HCT116 (cell line): ENCODE measurements around the gene NPPB. TPM values are rescaled to one million over a fixed set of nuclear protein-coding genes. Genes with fewer than 3 reads are reported as not detected.

Experiments
- ATAC-seq: fragments of 200-7000 bp; cut with Tn5 transposase; 2 replicates; pipeline ENCODE4 v1.9.1; 2020; ENCODE audit warnings: mild to moderate bottlenecking, moderate library complexity
- BruUV-seq: library from RNA; stranded (reverse); fragments of 400-500 nt; replicated peaks from 2 replicates; lab custom pipeline; 2021; lab: Mats Ljungman, UMichigan
- CTCF ChIA-PET: fragments of 300-600 bp; sonication (Branson Sonifier 250); formaldehyde crosslinking; loops from one replicate; lab custom pipeline; 2021; ENCODE audit warnings: antibody characterized with exemption; lab: Charles Lee
- POLR2A ChIA-PET: fragments of 300-600, 350-600 bp; sonication (Branson Sonifier 250); formaldehyde crosslinking; loops from one replicate; lab custom pipeline; 2021; ENCODE audit warnings: antibody characterized with exemption; lab: Charles Lee
- RAD21 ChIA-PET, 2 experiments: fragments of 300-600 bp; sonication (Branson Sonifier 250); formaldehyde crosslinking; loops; one replicate each; lab custom pipeline; 2023; ENCODE audit warnings: low total read pairs in 2 of 2; ENCODE audit not compliant: uncharacterized antibody in 2 of 2, unreplicated experiment in 2 of 2, low non-redundant PET in 1 of 2; lab: Charles Lee
- DNase-seq: peaks from one replicate; pipeline ENCODE4 v3.0.0-alpha.2; 2010; ENCODE audit warnings: low read depth, low spot score
- H2AFZ ChIP-seq: fragments of 200-600 bp; shearing (Covaris generic), sonication (generic); 2 replicates; pipeline ENCODE4 v1.6.1; 2017; ENCODE audit warnings: low read depth, mixed run types, mixed read lengths, antibody characterized with exemption, low read length; ENCODE audit not compliant: poor library complexity, severe bottlenecking
- H3K27ac ChIP-seq: 2 replicates; pipeline ENCODE4 v1.5.1; 2012; ENCODE audit warnings: low read depth, low read length
- H3K27me3 ChIP-seq: fragments of 200-600 bp; sonication (generic); 2 replicates; pipeline ENCODE4 v1.6.1; 2016; ENCODE audit warnings: mixed run types, low read length, mixed read lengths; ENCODE audit not compliant: insufficient read depth
- H3K36me3 ChIP-seq, 2 experiments: fragments of 200-500 bp in 1 of 2; fragments of 200-600 bp in 1 of 2; sonication (Bioruptor generic) in 1 of 2; sonication (generic) in 1 of 2; 2 replicates each; pipeline versions ENCODE4 v1.5.1 to v1.6.1; 2014 to 2016; ENCODE audit warnings: low read length in 2 of 2, inconsistent platforms in 1 of 2, mixed read lengths in 1 of 2, mixed run types in 1 of 2; ENCODE audit not compliant: insufficient read depth in 2 of 2, control insufficient read depth in 1 of 2
- H3K4me1 ChIP-seq, 2 experiments: fragments of 200-600 bp in 1 of 2; sonication (generic) in 1 of 2; 2 replicates each; pipeline versions ENCODE4 v1.5.1 to v1.6.1; 2012 to 2017; ENCODE audit warnings: low read length in 2 of 2, inconsistent platforms in 1 of 2, mild to moderate bottlenecking in 1 of 2, mixed read lengths in 1 of 2, mixed run types in 1 of 2, moderate library complexity in 1 of 2; ENCODE audit not compliant: insufficient read depth in 2 of 2, control insufficient read depth in 1 of 2
- H3K4me2 ChIP-seq: fragments of 200-600 bp; sonication (generic); 2 replicates; pipeline ENCODE4 v1.6.1; 2017; ENCODE audit warnings: mixed run types, low read length, mixed read lengths
- H3K4me3 ChIP-seq, 2 experiments: fragments of 200-600 bp in 1 of 2; sonication (generic) in 1 of 2; replicated peaks in 1 of 2; 2 replicates each; pipeline ENCODE4 v1.5.1; 2011 to 2016; ENCODE audit warnings: low read length in 2 of 2, control low read depth in 1 of 2, low read depth in 1 of 2, mild to moderate bottlenecking in 1 of 2, mixed read lengths in 1 of 2, mixed run types in 1 of 2
- H3K79me2 ChIP-seq: fragments of 200-600 bp; sonication (generic); 2 replicates; pipeline ENCODE4 v1.6.1; 2017; ENCODE audit warnings: mild to moderate bottlenecking, mixed run types, low read length, moderate library complexity, mixed read lengths; ENCODE audit not compliant: insufficient read depth
- H3K9ac ChIP-seq: fragments of 200-600 bp; sonication (generic); 2 replicates; pipeline ENCODE4 v1.6.1; 2016; ENCODE audit warnings: low read length, mixed read lengths
- H3K9me2 ChIP-seq: fragments of 200-600 bp; sonication (generic), shearing (Covaris generic); 2 replicates; pipeline ENCODE4 v1.6.1; 2017; ENCODE audit warnings: mixed run types, mild to moderate bottlenecking, moderate library complexity; ENCODE audit not compliant: insufficient read depth
- H3K9me3 ChIP-seq, 2 experiments: fragments of 200-500 bp in 1 of 2; fragments of 200-600 bp in 1 of 2; sonication (Bioruptor generic) in 1 of 2; sonication (generic) in 1 of 2; 2 replicates each; pipeline ENCODE4 v1.6.1; 2014 to 2017; ENCODE audit warnings: low read length in 2 of 2, mixed read lengths in 2 of 2, inconsistent platforms in 1 of 2, low read depth in 1 of 2, mild to moderate bottlenecking in 1 of 2, mixed run types in 1 of 2, moderate library complexity in 1 of 2; ENCODE audit not compliant: control insufficient read depth in 1 of 2, insufficient read depth in 1 of 2
- H4K20me1 ChIP-seq: fragments of 200-600 bp; sonication (generic), shearing (Covaris generic); 2 replicates; pipeline ENCODE4 v1.6.1; 2017; ENCODE audit warnings: mixed run types, mild to moderate bottlenecking, moderate library complexity; ENCODE audit not compliant: insufficient read depth
- ATF3 ChIP-seq: IDR thresholded peaks from 2 replicates; pipeline ENCODE4 v1.6.1; 2012
- CBX3 ChIP-seq: IDR thresholded peaks from 2 replicates; pipeline ENCODE4 v1.6.1; 2012; ENCODE audit warnings: low read depth
- CEBPB ChIP-seq: IDR thresholded peaks from 2 replicates; pipeline ENCODE4 v1.6.1; 2012; ENCODE audit warnings: low read depth
- CTCF ChIP-seq, 3 experiments: fragments of 200-600 bp in 1 of 3; sonication (generic) in 1 of 3; IDR thresholded peaks in 2 of 3; conservative IDR thresholded peaks in 1 of 3; 2 replicates each; pipeline ENCODE4 v1.5.1; 2012 to 2017; ENCODE audit warnings: low read depth in 2 of 3, low read length in 2 of 3, antibody characterized with exemption in 1 of 3, borderline replicate concordance in 1 of 3, control low read depth in 1 of 3, mild to moderate bottlenecking in 1 of 3, mixed read lengths in 1 of 3, mixed run types in 1 of 3, moderate library complexity in 1 of 3; ENCODE audit not compliant: insufficient read depth in 1 of 3
- EZH2 ChIP-seq: fragments of 200-600 bp; sonication (generic); IDR thresholded peaks from 2 replicates; pipeline ENCODE4 v1.6.1; 2017; ENCODE audit warnings: antibody characterized with exemption, mixed run types
- FOSL1 ChIP-seq: IDR thresholded peaks from 2 replicates; pipeline ENCODE4 v1.6.1; 2012; ENCODE audit warnings: low read depth
- JUND ChIP-seq: IDR thresholded peaks from 2 replicates; pipeline ENCODE4 v1.6.1; 2012
- MAX ChIP-seq: IDR thresholded peaks from 2 replicates; pipeline ENCODE4 v1.6.1; 2012
- POLR2A ChIP-seq: IDR thresholded peaks from 2 replicates; pipeline ENCODE4 v1.7.0; 2011; ENCODE audit warnings: borderline replicate concordance; ENCODE audit not compliant: insufficient read depth, insufficient read length; ENCODE audit errors: extremely low read depth
- RAD21 ChIP-seq: IDR thresholded peaks from 2 replicates; pipeline ENCODE4 v1.6.1; 2012; ENCODE audit warnings: low read depth, mild to moderate bottlenecking
- SIN3A ChIP-seq: IDR thresholded peaks from 2 replicates; pipeline ENCODE4 v1.6.1; 2012; ENCODE audit warnings: low read depth
- SP1 ChIP-seq: IDR thresholded peaks from 2 replicates; pipeline ENCODE4 v1.6.1; 2012; ENCODE audit warnings: low read depth
- SRF ChIP-seq: IDR thresholded peaks from 2 replicates; pipeline ENCODE4 v1.6.1; 2012; ENCODE audit warnings: low read depth
- TCF7L2 ChIP-seq: IDR thresholded peaks from 2 replicates; pipeline ENCODE4 v1.7.0; 2011; ENCODE audit warnings: borderline replicate concordance, inconsistent platforms; ENCODE audit not compliant: insufficient read depth, insufficient read length; ENCODE audit errors: extremely low read depth
- ZBTB33 ChIP-seq: IDR thresholded peaks from 2 replicates; pipeline ENCODE4 v1.6.1; 2011; ENCODE audit warnings: mild to moderate bottlenecking, low read length, moderate library complexity; ENCODE audit not compliant: insufficient replicate concordance; ENCODE audit errors: extremely low read depth
- ZFX ChIP-seq: fragments of 450-650 bp; IDR thresholded peaks from 2 replicates; pipeline ENCODE4 v1.6.1; 2017
- ZNF274 ChIP-seq: fragments of 200-500 bp; sonication (Bioruptor generic); IDR thresholded peaks from 2 replicates; pipeline ENCODE4 v1.6.1; 2014; ENCODE audit warnings: mild to moderate bottlenecking, low read depth, low read length, inconsistent platforms
- intact Hi-C: fragments of 100-400 bp; cut with micrococcal nuclease; formaldehyde crosslinking; loops from 2 replicates; pipeline ENCODE4 v1.10.0; 2022
- total RNA-seq: library from RNA; stranded (reverse); gene quantifications from one replicate; pipeline ENCODE4 v1.2.1, GENCODE V29; 2021; ENCODE audit not compliant: unreplicated experiment

Gene NPPB
- total RNA-seq, 1 experiment from 2014 or later, result not detected

- no peaks in the 10 kb centered on the region for H4K20me1 ChIP-seq
- no peaks in the 10 kb centered on the region for H3K4me1 ChIP-seq
- no peak overlapping the region for H3K4me2 ChIP-seq
- TF ChIP-seq FOSL1 (no peak), CBX3 (no peak), CTCF (IDR thresholded peaks at IDR 0.05 in 2 of 3, conservative IDR thresholded peaks at IDR 0.05 in 1 of 3; ENCODE audit: borderline replicate concordance in 1 of 3, insufficient read depth in 1 of 3, low read depth in 2 of 3, low read length in 2 of 3) (no peak), ATF3 (no peak), POLR2A (no peak), JUND (no peak), ZBTB33 (no peak), EZH2 (no peak), ZNF274 (no peak), RAD21 (no peak), TCF7L2 (no peak), CEBPB (no peak), SRF (no peak), SIN3A (no peak), ZFX (no peak), SP1 (no peak), MAX (no peak)
- H3K9ac ChIP-seq, result no peak overlapping the region
- no peak for ATAC-seq
- no peak for DNase-seq
- ChIA-PET RAD21 (no interaction called here), POLR2A (interaction anchor here (1.7 kb wide), 1 partner anchor 21 kb away, joined by 7 read pairs; no protein-coding TSS in a partner anchor), CTCF (no interaction called here)
- H3K9me3 ChIP-seq, result no peaks in the 10 kb centered on the region
- H3K9me2 ChIP-seq, result no peaks in the 10 kb centered on the region
- no peak overlapping the region for H3K27ac ChIP-seq
- no peaks in the 10 kb centered on the region for H3K79me2 ChIP-seq
- H3K4me3 ChIP-seq, result no peak overlapping the region
- intact Hi-C loops, result no loop called here
- no TSS peak for BruUV-seq
- H2AFZ ChIP-seq, result no peak overlapping the region
- no peaks in the 10 kb centered on the region for H3K27me3 ChIP-seq
- no peaks in the 10 kb centered on the region for H3K36me3 ChIP-seq
Observed at GRCh38 chr1:11888206-11888876, 29.6 kb upstream of the NPPB start.
